T1000 (cell line): ENCODE measurements around the gene TET2.

Source experiments
- DNase-seq: peaks from one replicate; lab custom pipeline; 2025; ENCODE audit warnings: mixed read lengths; lab: John Stamatoyannopoulos, UW

Gene TET2

GRCh38 chr4:105140684-105141490, 5.8 kb upstream of the TET2 start:
- DNase-seq = no peak

GRCh38 chr4:105145156-105145902, 1.3 kb upstream of the TET2 start:
- no peak for DNase-seq

GRCh38 chr4:105145903-105146275, 787 bp upstream of the TET2 start:
- no peak for DNase-seq

GRCh38 chr4:105147016-105147552, 408 bp downstream of the TET2 start:
- DNase-seq = no peak

GRCh38 chr4:105147553-105148161, 981 bp downstream of the TET2 start:
- no peak for DNase-seq

- DNase-seq = no peak
These were observed 1.7 kb downstream of the TET2 start for GRCh38 chr4:105148356-105148755.

- DNase-seq = no peak
These were observed 2.1 kb downstream of the TET2 start for GRCh38 chr4:105148776-105149175.

- no peak for DNase-seq
These were observed 3.1 kb downstream of the TET2 start for GRCh38 chr4:105149771-105150170.

GRCh38 chr4:105150503-105150902, 3.8 kb downstream of the TET2 start:
- DNase-seq = no peak

GRCh38 chr4:105153749-105154148, 7.1 kb downstream of the TET2 start:
- DNase-seq = no peak

GRCh38 chr4:105154576-105154975, 7.9 kb downstream of the TET2 start:
- DNase-seq = no peak

- DNase-seq = no peak
These were observed 8.8 kb downstream of the TET2 start for GRCh38 chr4:105155426-105155825.

- DNase-seq = no peak
These were observed 12.2 kb downstream of the TET2 start for GRCh38 chr4:105158837-105159236.

GRCh38 chr4:105162123-105162796, 15.6 kb downstream of the TET2 start:
- no peak for DNase-seq

- DNase-seq = no peak
These were observed 17.9 kb downstream of the TET2 start for GRCh38 chr4:105164548-105164947.

GRCh38 chr4:105166066-105166465, 19.4 kb downstream of the TET2 start:
- DNase-seq = no peak

GRCh38 chr4:105170711-105171110, 24.0 kb downstream of the TET2 start:
- DNase-seq = no peak

- no peak for DNase-seq
These were observed 25.2 kb downstream of the TET2 start for GRCh38 chr4:105171912-105172311.

GRCh38 chr4:105174098-105174497, 27.4 kb downstream of the TET2 start:
- DNase-seq = no peak

- no peak for DNase-seq
These were observed 33.1 kb downstream of the TET2 start for GRCh38 chr4:105179539-105180401.

GRCh38 chr4:105181259-105181658, 34.6 kb downstream of the TET2 start:
- DNase-seq = no peak
